ENCODE results near the gene RARRES1.

GRCh38 chr3:158713094-158713499 lies 19.2 kb downstream of the RARRES1 start:
- TF ChIP-seq ZNF10 (tag by site-specific recombination; IDR thresholded peaks at IDR 0.05) (no peak), ZNF121 (tag by site-specific recombination; IDR thresholded peaks at IDR 0.05) (no peak), ZNF785 (tag by site-specific recombination; IDR thresholded peaks at IDR 0.05) (no peak), ZNF202 (tag by site-specific recombination; IDR thresholded peaks at IDR 0.05; ENCODE audit: borderline replicate concordance) (no peak), ZNF114 (tag by site-specific recombination; IDR thresholded peaks at IDR 0.05) (no peak)
- TF ChIP-seq, protein P1, sequence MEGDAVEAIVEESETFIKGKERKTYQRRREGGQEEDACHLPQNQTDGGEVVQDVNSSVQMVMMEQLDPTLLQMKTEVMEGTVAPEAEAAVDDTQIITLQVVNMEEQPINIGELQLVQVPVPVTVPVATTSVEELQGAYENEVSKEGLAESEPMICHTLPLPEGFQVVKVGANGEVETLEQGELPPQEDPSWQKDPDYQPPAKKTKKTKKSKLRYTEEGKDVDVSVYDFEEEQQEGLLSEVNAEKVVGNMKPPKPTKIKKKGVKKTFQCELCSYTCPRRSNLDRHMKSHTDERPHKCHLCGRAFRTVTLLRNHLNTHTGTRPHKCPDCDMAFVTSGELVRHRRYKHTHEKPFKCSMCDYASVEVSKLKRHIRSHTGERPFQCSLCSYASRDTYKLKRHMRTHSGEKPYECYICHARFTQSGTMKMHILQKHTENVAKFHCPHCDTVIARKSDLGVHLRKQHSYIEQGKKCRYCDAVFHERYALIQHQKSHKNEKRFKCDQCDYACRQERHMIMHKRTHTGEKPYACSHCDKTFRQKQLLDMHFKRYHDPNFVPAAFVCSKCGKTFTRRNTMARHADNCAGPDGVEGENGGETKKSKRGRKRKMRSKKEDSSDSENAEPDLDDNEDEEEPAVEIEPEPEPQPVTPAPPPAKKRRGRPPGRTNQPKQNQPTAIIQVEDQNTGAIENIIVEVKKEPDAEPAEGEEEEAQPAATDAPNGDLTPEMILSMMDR (tag by site-specific recombination; IDR thresholded peaks at IDR 0.05): no peak
